ENCODE results near the gene ZBTB3.
"Not testable (repeated sequence)": the region's sequence is repeated elsewhere in the genome, so short reads cannot be mapped to it uniquely, and the experiment has no call there.

ZBTB3 gene

GRCh38 chr11:62708392-62708791, 45.6 kb downstream of the ZBTB3 start:
- no peaks in the 10 kb centered on the region for H3K9me3 ChIP-seq
- peaks cover 25% of the 10 kb centered on the region for H3K36me3 ChIP-seq
- H3K27ac ChIP-seq = peak overlapping the region; percentile 91
- no peak for TF ChIP-seq CTCF (IDR thresholded peaks at IDR 0.05)
- H3K4me3 ChIP-seq (ENCODE audit: low read depth in 1 of 2, low read length in 1 of 2) = peak overlapping the region; percentile 76 to 86
- H3K27me3 ChIP-seq = no peaks in the 10 kb centered on the region
- peaks cover 42 to 52% of the 10 kb centered on the region in 2 experiments for H3K4me1 ChIP-seq (ENCODE audit: control insufficient read depth in 1 of 2, insufficient read depth in 1 of 2, low read depth in 1 of 2, low read length in 1 of 2)

GRCh38 chr11:62707277-62707861, 46.6 kb downstream of the ZBTB3 start, which contains the start of the genes BSCL2 and GNG3:
BSCL2 (minus strand) TSS chr11:62707424; CDS start chr11:62707195, 229 bp downstream.
GNG3 (plus strand) TSS chr11:62707676; CDS start chr11:62708296, 620 bp downstream.
- no peak for TF ChIP-seq CTCF (IDR thresholded peaks at IDR 0.05)
- peaks cover 46 to 60% of the 10 kb centered on the region in 2 experiments for H3K4me1 ChIP-seq (ENCODE audit: control insufficient read depth in 1 of 2, insufficient read depth in 1 of 2, low read depth in 1 of 2, low read length in 1 of 2)
- H3K27me3 ChIP-seq = no peaks in the 10 kb centered on the region
- H3K9me3 ChIP-seq = no peaks in the 10 kb centered on the region
- peaks cover 17% of the 10 kb centered on the region for H3K36me3 ChIP-seq
- peak within 1 kb of the TSS; percentile 91 for H3K27ac ChIP-seq
- H3K4me3 ChIP-seq (ENCODE audit: low read depth in 1 of 2, low read length in 1 of 2) = peak within 1 kb of the TSS; percentile 83 to 86

DNA sequence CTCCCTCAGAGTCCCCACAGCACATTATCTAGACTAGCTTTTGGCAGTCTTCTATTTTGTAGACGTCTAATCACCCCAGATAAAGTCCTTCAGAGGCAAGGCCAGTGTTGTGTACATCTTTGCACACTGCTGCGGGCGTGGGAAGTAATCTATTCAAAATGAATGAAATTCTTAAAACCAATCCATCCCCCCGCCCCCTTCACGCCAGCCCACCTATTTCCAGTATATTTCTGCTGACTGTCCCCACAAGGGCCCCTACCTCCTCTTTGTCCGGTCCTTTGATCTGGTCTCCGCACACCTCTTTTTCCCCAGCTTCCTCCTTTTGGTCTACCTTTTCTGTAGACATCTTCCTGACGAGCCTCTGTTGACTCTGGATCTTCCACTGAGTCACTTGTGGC, 47.1 kb downstream of the ZBTB3 start:
- H3K27me3 ChIP-seq = no peaks in the 10 kb centered on the region
- H3K27ac ChIP-seq = peak overlapping the region; percentile 78
- peaks cover 13% of the 10 kb centered on the region for H3K36me3 ChIP-seq
- no peaks in the 10 kb centered on the region for H3K9me3 ChIP-seq
- H3K4me3 ChIP-seq (ENCODE audit: low read depth in 1 of 2, low read length in 1 of 2) = peak overlapping the region; percentile 75 to 83
- no peak for TF ChIP-seq CTCF (IDR thresholded peaks at IDR 0.05)
- peaks cover 52 to 65% of the 10 kb centered on the region in 2 experiments for H3K4me1 ChIP-seq (ENCODE audit: control insufficient read depth in 1 of 2, insufficient read depth in 1 of 2, low read depth in 1 of 2, low read length in 1 of 2)

- Histone ChIP-seq H3K27ac (peak overlapping the region; percentile 78), H3K36me3 (peaks cover 7% of the 10 kb centered on the region), H3K9me3 (no peaks in the 10 kb centered on the region), H3K4me3 (ENCODE audit: low read depth in 1 of 2, low read length in 1 of 2) (peak overlapping the region; percentile 75 to 83), H3K27me3 (no peaks in the 10 kb centered on the region), H3K4me1 (ENCODE audit: control insufficient read depth in 1 of 2, insufficient read depth in 1 of 2, low read depth in 1 of 2, low read length in 1 of 2) (peaks cover 56 to 70% of the 10 kb centered on the region in 2 experiments)
- TF ChIP-seq CTCF (IDR thresholded peaks at IDR 0.05) = peak; percentile 47
These were observed 47.8 kb downstream of the ZBTB3 start for GRCh38 chr11:62705880-62706849.

GRCh38 chr11:62705413-62705812, 48.5 kb downstream of the ZBTB3 start:
- no peak for TF ChIP-seq CTCF (IDR thresholded peaks at IDR 0.05)
- Histone ChIP-seq H3K27ac (peak overlapping the region; percentile 78), H3K4me1 (ENCODE audit: control insufficient read depth in 1 of 2, insufficient read depth in 1 of 2, low read depth in 1 of 2, low read length in 1 of 2) (peaks cover 56 to 69% of the 10 kb centered on the region in 2 experiments), H3K36me3 (no peaks in the 10 kb centered on the region), H3K4me3 (ENCODE audit: low read depth in 1 of 2, low read length in 1 of 2) (peak overlapping the region; percentile 75 to 83), H3K9me3 (no peaks in the 10 kb centered on the region), H3K27me3 (no peaks in the 10 kb centered on the region)

GRCh38 chr11:62703921-62704320, 50.0 kb downstream of the ZBTB3 start:
- not testable (repeated sequence) for H3K4me3 ChIP-seq (ENCODE audit: low read depth in 1 of 2, low read length in 1 of 2); H3K27me3 ChIP-seq; H3K36me3 ChIP-seq; H3K9me3 ChIP-seq; H3K27ac ChIP-seq
- peaks cover 46 to 58% of the 10 kb centered on the region in 2 experiments for H3K4me1 ChIP-seq (ENCODE audit: control insufficient read depth in 1 of 2, insufficient read depth in 1 of 2, low read depth in 1 of 2, low read length in 1 of 2)

All from neutrophil (primary cell).